Measurements from ENCODE around the gene NLGN2.

NLGN2 gene

DNA sequence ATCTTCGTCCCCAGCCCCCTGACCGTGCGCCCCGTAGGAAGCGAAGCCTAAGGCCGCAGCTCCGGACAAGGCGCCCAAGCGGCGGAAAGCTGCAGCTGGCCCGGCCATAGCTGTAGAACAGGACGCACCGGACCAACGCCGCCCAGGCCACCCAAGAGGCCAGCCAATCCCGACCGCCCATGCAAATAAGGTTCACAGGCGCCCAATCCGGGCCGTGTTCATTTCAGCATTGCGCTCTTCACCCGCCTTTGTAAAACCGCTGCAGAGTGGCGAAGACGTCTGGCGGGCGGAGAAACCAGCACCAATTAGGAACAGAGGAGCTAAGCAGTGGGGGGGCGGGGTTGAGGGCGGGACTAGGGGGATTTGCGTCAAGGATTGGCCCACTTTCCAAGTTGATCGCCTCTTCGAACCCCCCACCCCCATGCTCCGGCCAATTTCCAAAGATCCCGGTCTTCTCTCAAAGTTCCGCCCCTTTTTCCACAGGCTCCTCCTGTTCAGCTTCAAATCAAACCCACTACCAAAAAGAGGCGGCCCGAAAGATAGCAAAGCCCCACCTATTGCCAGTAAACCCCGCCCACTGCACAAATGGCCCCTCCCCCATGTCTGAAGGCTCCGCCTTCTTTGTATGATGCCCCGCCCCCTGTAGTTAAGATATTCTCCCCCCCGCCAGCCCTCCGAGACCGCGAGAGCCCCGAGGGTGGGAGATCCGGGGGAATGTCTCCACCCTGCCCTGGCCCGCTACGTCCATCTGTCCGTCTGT is 3.5 kb upstream of the NLGN2 start, which contains the start of gene TMEM256:
Gene TMEM256 (minus strand): TSS at position 121 of the 760 bp plus-strand sequence. CDS start 13 bp downstream, at position 108.
- DNase-seq (peak; percentile 92), ATAC-seq (peak; percentile 94)
- Mint-ChIP-seq H3K36me3 (ENCODE audit: low read depth) (no peaks in the 10 kb centered on the region), H3K9me3 (no peaks in the 10 kb centered on the region), H3K27ac (peak within 1 kb of the TSS; percentile 90), H3K4me3 (peak within 1 kb of the TSS; percentile 89), H3K4me1 (peaks cover 19% of the 10 kb centered on the region), H3K27me3 (peaks cover 3% of the 10 kb centered on the region)

DNA sequence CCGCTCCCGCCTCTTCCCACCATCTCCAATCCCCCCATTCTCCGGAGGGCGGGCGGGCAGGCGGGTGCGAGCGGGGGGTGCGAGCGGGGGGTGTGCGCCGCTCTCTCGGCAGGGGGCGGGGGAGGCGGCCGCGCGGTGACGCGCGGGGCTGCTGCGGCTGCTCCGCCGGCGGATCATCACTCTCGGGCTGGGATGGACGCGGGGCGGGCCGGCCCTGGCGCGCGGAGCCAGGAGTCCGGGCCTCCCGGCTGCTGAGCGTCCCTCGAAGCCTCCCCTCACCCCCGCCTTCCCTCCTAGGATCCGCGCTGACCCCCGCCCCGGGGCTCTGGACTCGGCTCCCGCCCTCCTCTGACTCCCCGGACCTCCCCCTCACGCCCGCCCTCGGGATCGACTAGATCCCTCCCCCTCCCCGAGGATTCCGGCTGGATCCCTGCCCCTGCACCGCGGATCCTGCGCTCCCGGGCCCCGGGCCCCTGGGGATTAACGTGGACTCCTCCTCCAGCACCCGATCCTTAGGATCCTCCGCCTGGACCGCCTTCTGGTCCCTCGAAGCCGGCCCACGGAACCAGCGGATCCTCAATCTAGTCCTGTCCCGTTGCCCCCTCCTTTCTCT is 2.8 kb upstream of the NLGN2 start:
- Mint-ChIP-seq H3K27me3 (peaks cover 3% of the 10 kb centered on the region), H3K4me3 (peak overlapping the region; percentile 89), H3K27ac (no peak overlapping the region), H3K36me3 (ENCODE audit: low read depth) (no peaks in the 10 kb centered on the region), H3K4me1 (peaks cover 20% of the 10 kb centered on the region), H3K9me3 (no peaks in the 10 kb centered on the region)
- DNase-seq: peak; percentile 68
- peak; percentile 27 for ATAC-seq

DNA sequence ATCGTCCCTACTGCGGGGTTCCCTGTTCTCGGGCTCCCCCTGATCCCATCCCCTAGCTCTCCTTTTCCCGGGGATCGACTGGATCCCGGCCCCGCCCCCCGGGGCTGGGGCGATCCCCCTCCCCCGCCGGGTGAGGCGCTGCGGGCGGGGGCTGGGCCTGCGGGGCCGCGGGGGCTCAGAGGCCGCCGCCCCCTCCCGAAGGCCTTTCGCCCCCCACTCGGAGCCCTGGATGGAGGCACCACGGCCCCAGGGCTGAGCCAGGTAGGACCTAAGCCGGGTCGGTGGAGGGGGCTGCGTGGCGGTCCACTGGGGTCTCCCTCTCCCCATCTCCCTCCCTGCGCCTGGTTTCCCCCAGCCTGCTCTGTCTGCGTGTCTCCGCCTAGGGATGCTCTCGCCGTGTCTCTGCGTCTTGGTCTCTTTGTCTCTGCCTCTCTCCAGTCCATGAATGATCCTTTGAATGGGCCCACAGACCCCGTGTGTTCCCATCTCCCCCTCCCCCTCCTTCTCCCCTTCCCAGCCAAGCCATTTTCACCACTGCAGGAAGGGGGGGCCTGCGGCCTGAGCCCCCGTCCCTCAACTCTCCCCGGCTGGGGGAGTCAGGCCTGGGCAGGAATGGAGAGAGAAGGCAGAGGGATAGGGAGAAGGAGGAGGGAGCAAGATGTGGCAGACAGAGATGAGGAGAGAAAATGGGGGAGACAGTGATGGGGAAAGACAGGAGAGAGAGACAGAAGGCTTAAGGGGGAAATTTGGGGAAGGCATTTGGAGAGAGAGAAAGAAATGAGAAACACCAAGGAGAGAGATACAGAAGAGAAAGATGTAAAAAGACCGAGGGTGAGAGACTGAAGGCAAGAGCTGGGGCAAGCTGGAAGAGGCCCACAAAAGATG is 2.1 kb upstream of the NLGN2 start:
- Mint-ChIP-seq H3K4me1 (peaks cover 20% of the 10 kb centered on the region), H3K27ac (no peak overlapping the region), H3K36me3 (ENCODE audit: low read depth) (no peaks in the 10 kb centered on the region), H3K4me3 (peak overlapping the region; percentile 74), H3K9me3 (no peaks in the 10 kb centered on the region), H3K27me3 (peaks cover 3% of the 10 kb centered on the region)
- DNase-seq: no peak
- ATAC-seq: no peak

DNA sequence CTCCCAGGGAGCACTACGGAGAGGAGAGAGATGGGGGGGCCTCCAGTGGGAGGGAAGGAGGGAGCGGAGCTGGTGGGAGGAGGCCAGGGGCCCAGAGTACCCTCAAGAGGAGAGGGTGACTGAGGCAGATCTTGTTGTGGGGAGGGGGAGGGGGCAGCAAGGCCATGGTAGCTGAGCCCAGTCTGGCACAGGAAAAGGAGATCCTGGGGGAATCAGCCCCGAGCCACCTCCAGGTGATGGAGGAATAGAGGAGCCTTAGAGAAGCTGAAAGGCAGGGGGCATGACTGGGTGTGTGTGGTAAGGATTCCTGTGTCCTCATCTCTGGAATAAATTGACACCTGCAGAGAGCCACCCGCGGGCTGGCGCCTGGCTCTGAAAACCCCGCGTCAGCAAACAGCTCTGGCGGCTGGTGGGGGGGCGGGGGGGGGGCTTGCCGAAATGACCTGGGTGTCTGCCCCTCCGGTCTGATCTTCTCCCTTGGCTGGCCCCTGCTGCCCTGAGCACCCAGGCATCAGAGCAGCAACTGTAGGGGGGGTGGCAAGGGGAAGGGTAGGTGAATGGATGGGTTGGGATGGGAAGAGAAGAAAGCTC is 1.3 kb upstream of the NLGN2 start:
- no peaks in the 10 kb centered on the region for H3K9me3 Mint-ChIP-seq
- peak overlapping the region; percentile 73 for H3K4me3 Mint-ChIP-seq
- H3K27ac Mint-ChIP-seq: no peak overlapping the region
- peaks cover 20% of the 10 kb centered on the region for H3K4me1 Mint-ChIP-seq
- no peaks in the 10 kb centered on the region for H3K36me3 Mint-ChIP-seq (ENCODE audit: low read depth)
- ATAC-seq (no peak), DNase-seq (no peak)
- H3K27me3 Mint-ChIP-seq: peaks cover 3% of the 10 kb centered on the region

DNA sequence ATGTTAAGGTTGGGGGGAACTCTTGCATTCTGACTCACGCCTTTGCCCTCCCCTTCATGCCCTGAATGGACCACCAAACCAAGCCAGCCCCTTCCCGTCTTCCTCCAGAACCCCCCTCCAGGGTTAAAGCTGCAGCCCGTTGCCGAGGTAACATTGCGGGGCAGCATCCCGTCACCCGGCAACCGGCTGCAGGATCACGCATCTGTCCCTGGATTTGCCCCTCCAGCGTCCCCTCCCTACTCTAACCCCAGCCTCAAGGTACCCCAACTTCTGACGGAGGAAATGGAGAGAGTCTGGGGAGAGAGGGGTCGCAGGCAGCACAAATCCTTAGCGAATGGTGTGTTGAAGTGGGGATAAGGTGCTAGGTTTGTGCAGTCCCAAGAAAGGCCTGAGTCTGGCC is 563 bp upstream of the NLGN2 start:
- H3K27ac Mint-ChIP-seq: no peak overlapping the region
- H3K4me3 Mint-ChIP-seq: no peak overlapping the region

DNA sequence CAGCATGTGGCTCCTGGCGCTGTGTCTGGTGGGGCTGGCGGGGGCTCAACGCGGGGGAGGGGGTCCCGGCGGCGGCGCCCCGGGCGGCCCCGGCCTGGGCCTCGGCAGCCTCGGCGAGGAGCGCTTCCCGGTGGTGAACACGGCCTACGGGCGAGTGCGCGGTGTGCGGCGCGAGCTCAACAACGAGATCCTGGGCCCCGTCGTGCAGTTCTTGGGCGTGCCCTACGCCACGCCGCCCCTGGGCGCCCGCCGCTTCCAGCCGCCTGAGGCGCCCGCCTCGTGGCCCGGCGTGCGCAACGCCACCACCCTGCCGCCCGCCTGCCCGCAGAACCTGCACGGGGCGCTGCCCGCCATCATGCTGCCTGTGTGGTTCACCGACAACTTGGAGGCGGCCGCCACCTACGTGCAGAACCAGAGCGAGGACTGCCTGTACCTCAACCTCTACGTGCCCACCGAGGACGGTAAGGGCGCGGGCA is 645 bp downstream of the NLGN2 start:
- peak; percentile 36 for DNase-seq
- Mint-ChIP-seq H3K9me3 (no peaks in the 10 kb centered on the region), H3K4me1 (peaks cover 12% of the 10 kb centered on the region), H3K27me3 (peaks cover 3% of the 10 kb centered on the region), H3K4me3 (no peak overlapping the region), H3K36me3 (ENCODE audit: low read depth) (no peaks in the 10 kb centered on the region), H3K27ac (no peak overlapping the region)
- no peak for ATAC-seq

More for the DNA sequence above, 563 bp upstream of the NLGN2 start:
- no peak for ATAC-seq
- Mint-ChIP-seq H3K27me3 (peaks cover 3% of the 10 kb centered on the region), H3K9me3 (no peaks in the 10 kb centered on the region), H3K36me3 (ENCODE audit: low read depth) (no peaks in the 10 kb centered on the region), H3K4me1 (peaks cover 18% of the 10 kb centered on the region)
- DNase-seq: no peak

DNA sequence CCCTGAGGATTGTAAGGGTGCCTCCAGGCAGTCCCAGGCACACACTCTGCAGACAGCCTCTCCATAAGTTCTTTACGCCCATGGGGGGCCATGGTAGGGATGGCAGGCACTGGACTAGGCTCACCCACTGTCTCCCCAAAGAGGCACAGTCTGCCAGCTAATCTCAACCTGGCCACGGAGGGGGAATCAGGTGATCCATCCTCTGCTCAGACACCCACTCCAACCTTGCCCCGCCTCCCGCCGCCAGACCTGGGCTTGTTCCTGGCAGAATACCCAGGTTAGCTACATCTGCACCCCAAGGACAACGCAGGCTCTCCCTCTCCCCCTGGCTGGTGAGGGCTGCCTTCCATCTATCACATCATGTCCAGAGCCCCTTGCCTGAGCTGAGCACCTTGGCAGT is 1.2 kb downstream of the NLGN2 start:
- no peaks in the 10 kb centered on the region for H3K9me3 Mint-ChIP-seq
- no peak for DNase-seq
- ATAC-seq: no peak
- peak overlapping the region; percentile 6 for H3K27ac Mint-ChIP-seq
- H3K4me1 Mint-ChIP-seq: peaks cover 12% of the 10 kb centered on the region
- peak overlapping the region; percentile 10 for H3K4me3 Mint-ChIP-seq
- peaks cover 3% of the 10 kb centered on the region for H3K27me3 Mint-ChIP-seq
- H3K36me3 Mint-ChIP-seq (ENCODE audit: low read depth): no peaks in the 10 kb centered on the region

DNA sequence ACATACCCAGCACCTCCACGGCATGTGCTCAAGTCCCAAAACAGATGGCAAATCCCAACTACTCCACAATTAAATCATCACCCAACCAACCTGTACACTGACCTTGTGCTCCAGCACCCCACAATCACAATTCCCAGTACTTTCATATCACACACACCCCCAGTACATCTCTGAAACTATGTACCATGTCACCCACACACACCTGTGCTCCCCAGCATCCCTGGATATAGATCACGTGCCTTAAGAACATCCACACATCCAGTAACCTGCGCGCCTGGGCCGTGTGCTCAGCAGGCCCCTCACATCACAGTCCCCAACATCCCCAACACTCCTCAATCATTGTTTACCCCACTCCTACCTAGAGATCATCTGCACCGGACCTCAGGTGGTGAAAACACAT is 2.1 kb downstream of the NLGN2 start:
- Mint-ChIP-seq H3K36me3 (ENCODE audit: low read depth) (no peaks in the 10 kb centered on the region), H3K4me1 (peaks cover 12% of the 10 kb centered on the region), H3K9me3 (no peaks in the 10 kb centered on the region), H3K4me3 (no peak overlapping the region), H3K27me3 (peaks cover 3% of the 10 kb centered on the region), H3K27ac (no peak overlapping the region)
- no peak for ATAC-seq
- DNase-seq: no peak

DNA sequence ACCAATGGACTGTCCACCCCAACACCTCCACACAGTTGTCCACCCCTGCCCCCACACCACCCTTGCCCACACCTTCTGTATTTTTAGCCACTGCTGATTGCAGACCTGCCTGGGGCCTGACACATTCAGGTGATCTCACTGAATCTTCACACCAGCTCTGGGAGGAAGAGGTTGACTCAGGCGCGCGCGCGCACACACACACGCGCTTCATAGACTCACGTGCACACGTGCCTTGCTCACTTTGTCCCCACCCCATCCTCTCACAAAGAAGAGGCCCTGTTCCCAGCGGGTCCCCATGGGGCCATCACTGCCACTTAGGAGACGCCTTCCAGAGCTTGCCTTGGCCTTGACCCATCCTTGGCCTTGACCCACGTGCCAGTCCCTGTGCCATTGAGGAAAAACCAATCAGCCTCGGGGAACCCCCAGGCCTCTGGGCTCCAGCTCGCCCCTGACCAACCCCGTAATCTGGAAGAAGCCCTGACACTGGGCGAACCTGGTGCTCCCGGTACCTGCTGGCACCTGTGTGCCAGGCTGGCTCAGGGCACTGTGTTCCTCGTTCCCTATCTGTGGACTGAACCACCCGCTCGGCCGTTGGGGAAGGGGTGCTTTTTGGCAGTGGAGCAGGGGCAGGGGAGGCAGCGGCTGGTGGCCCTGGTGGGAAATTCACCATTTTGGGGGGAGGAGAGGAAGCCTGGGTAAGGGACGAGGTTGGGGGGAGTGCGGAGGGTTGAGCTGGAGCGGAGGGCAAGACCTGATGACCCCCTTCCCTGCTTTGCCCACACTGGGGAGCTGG is 3.2 kb downstream of the NLGN2 start:
- DNase-seq (no peak), ATAC-seq (no peak)
- Mint-ChIP-seq H3K27ac (no peak overlapping the region), H3K36me3 (ENCODE audit: low read depth) (no peaks in the 10 kb centered on the region), H3K4me3 (no peak overlapping the region), H3K4me1 (peaks cover 7% of the 10 kb centered on the region), H3K27me3 (peaks cover 3% of the 10 kb centered on the region), H3K9me3 (no peaks in the 10 kb centered on the region)

DNA sequence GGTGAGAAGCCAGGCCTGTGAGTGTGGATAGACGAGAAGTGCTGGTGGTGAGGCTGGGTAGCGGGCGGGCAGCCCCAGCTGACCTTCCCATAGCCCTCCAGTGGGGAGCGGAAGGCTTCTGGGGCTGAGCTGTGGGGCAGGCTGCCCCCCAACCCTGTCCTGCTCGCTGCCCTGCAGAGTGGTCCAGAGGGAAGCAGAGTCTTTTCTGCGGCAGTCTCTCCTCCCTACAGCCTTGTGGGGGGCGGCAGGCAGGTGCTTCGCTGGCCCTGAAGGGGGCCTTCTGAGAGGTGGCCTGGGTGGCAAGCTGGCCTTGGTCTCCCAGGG is 3.7 kb downstream of the NLGN2 start:
- Mint-ChIP-seq H3K4me1 (peaks cover 4% of the 10 kb centered on the region), H3K9me3 (no peaks in the 10 kb centered on the region), H3K4me3 (no peak overlapping the region), H3K27ac (no peak overlapping the region), H3K27me3 (no peaks in the 10 kb centered on the region), H3K36me3 (ENCODE audit: low read depth) (no peaks in the 10 kb centered on the region)
- ATAC-seq: no peak
- no peak for DNase-seq

DNA sequence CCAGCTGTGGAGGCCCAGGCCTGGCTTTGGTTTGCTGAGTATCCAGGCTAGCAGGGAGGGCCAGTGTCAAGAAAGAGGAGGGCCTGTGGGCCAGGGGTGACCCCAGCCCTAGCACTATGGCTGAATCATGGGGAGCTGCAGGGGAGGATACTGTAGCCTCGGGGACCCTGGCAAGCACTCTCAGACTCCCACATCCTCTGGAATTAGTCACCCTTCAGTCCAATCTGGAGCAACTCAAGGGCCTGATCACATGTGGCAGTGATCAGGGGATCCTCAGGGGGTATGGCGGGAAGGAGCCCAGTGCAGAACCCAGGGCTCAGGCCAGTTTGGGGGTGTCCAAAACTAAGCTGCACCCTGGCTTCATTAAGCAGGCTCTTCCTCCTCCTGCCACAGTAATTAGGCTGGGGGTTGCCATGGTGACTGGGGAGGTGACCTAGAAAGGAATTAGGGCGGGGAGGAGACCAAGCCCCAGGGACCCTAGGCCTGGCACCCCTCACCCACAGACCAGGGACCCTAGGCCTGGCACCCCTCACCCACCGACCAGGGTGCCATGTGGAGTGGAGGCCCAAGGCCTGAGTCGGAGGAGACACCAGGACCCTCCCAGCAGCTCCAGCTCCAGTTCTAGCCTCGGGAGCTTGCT is 5.8 kb downstream of the NLGN2 start:
- ATAC-seq: peak; percentile 33
- no peaks in the 10 kb centered on the region for H3K36me3 Mint-ChIP-seq (ENCODE audit: low read depth)
- DNase-seq: no peak
- no peaks in the 10 kb centered on the region for H3K9me3 Mint-ChIP-seq
- no peak overlapping the region for H3K4me3 Mint-ChIP-seq
- no peaks in the 10 kb centered on the region for H3K27me3 Mint-ChIP-seq
- peaks cover 2% of the 10 kb centered on the region for H3K4me1 Mint-ChIP-seq
- H3K27ac Mint-ChIP-seq: no peak overlapping the region

DNA sequence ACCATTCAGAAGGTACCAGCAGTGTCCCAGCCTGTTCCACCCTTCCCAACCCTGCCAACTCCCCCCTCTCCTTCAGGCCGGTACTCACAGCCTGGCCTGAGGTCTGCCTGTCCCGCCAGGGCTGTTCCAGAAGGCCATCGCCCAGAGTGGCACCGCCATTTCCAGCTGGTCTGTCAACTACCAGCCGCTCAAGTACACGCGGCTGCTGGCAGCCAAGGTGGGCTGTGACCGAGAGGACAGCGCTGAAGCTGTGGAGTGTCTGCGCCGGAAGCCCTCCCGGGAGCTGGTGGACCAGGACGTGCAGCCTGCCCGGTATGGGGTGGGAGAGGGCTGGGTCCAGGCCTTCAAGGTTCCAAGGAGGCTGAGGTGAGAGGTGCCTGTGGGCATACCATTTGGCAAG is 7.2 kb downstream of the NLGN2 start:
- Mint-ChIP-seq H3K9me3 (no peaks in the 10 kb centered on the region), H3K27me3 (no peaks in the 10 kb centered on the region), H3K4me3 (no peak overlapping the region), H3K36me3 (ENCODE audit: low read depth) (no peaks in the 10 kb centered on the region), H3K27ac (no peak overlapping the region), H3K4me1 (no peaks in the 10 kb centered on the region)
- no peak for DNase-seq
- ATAC-seq: no peak

DNA sequence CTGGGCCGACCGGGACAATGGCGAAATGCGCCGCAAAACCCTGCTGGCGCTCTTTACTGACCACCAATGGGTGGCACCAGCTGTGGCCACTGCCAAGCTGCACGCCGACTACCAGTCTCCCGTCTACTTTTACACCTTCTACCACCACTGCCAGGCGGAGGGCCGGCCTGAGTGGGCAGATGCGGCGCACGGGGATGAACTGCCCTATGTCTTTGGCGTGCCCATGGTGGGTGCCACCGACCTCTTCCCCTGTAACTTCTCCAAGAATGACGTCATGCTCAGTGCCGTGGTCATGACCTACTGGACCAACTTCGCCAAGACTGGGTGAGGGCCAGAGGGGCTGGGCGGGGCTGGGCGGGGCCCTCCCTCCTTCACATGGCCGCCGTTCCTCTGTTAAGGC is 8.1 kb downstream of the NLGN2 start:
- Mint-ChIP-seq H3K27ac (no peak overlapping the region), H3K4me3 (no peak overlapping the region)

More for the DNA sequence above, 8.1 kb downstream of the NLGN2 start:
- DNase-seq (no peak), ATAC-seq (no peak)
- H3K9me3 Mint-ChIP-seq: no peaks in the 10 kb centered on the region
- no peaks in the 10 kb centered on the region for H3K4me1 Mint-ChIP-seq
- H3K27me3 Mint-ChIP-seq: no peaks in the 10 kb centered on the region
- H3K36me3 Mint-ChIP-seq (ENCODE audit: low read depth): no peaks in the 10 kb centered on the region
